HCT116 (cell line): ENCODE results near the gene MYO1B.

Source experiments
- EZH2 ChIP-seq: fragments of 200-600 bp; sonication (generic); IDR thresholded peaks from 2 replicates; pipeline ENCODE4 v1.6.1; 2017; ENCODE audit warnings: antibody characterized with exemption, mixed run types
- EZH2phosphoT487 ChIP-seq: fragments of 200-600 bp; IDR thresholded peaks from 2 replicates; pipeline ENCODE4 v1.6.1; 2018; ENCODE audit warnings: antibody characterized with exemption, borderline replicate concordance
- FOSL1 ChIP-seq: IDR thresholded peaks from 2 replicates; pipeline ENCODE4 v1.6.1; 2012; ENCODE audit warnings: low read depth
- POLR2A ChIP-seq: IDR thresholded peaks from 2 replicates; pipeline ENCODE4 v1.7.0; 2011; ENCODE audit warnings: borderline replicate concordance; ENCODE audit not compliant: insufficient read depth, insufficient read length; ENCODE audit errors: extremely low read depth
- POLR2AphosphoS5 ChIP-seq: IDR thresholded peaks from 2 replicates; pipeline ENCODE4 v1.6.1; 2011; ENCODE audit warnings: mild to moderate bottlenecking, low read depth, low read length, moderate library complexity
- SIN3A ChIP-seq: IDR thresholded peaks from 2 replicates; pipeline ENCODE4 v1.6.1; 2012; ENCODE audit warnings: low read depth
- YY1 ChIP-seq: IDR thresholded peaks from 2 replicates; pipeline ENCODE4 v1.6.1; 2011; ENCODE audit warnings: low read length, low read depth, moderate library complexity, mild to moderate bottlenecking; ENCODE audit not compliant: insufficient replicate concordance; ENCODE audit errors: extremely low read depth
- TF ChIP-seq, protein P1 (sequence below), 3 experiments: fragments of 200-600 bp in 1 of 3; sonication (generic) in 1 of 3; IDR thresholded peaks in 2 of 3; conservative IDR thresholded peaks in 1 of 3; 2 replicates each; pipeline ENCODE4 v1.5.1; 2012 to 2017; ENCODE audit warnings: low read depth in 2 of 3, low read length in 2 of 3, antibody characterized with exemption in 1 of 3, borderline replicate concordance in 1 of 3, control low read depth in 1 of 3, mild to moderate bottlenecking in 1 of 3, mixed read lengths in 1 of 3, mixed run types in 1 of 3, moderate library complexity in 1 of 3; ENCODE audit not compliant: insufficient read depth in 1 of 3
- TF ChIP-seq, protein P2 (sequence below): IDR thresholded peaks from 2 replicates; pipeline ENCODE4 v1.6.1; 2012; ENCODE audit warnings: low read depth
- TF ChIP-seq, protein P3 (sequence below): IDR thresholded peaks from 2 replicates; pipeline ENCODE4 v1.6.1; 2012

DNA sequence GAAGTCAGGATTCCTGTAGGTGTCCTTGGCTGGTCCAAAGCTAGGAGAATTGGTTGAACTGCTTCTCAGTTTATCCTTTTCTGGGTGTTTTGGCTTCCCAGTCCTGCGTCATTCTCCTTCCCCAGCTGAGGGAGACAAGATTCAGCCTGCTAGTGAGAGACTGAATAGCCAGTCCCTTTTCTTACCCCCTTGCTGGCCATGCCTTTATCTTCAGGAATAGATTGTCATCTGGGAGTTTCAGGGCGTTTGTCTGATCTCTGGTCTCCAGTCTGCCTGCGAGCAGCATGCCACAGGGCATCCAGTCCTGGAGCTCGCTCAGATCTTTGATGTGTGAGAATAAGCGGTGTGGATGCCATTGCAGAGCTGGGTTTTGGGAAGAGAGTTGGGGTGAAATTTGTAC is 5.8 kb downstream of the MYO1B start:
- TF ChIP-seq, protein P1, sequence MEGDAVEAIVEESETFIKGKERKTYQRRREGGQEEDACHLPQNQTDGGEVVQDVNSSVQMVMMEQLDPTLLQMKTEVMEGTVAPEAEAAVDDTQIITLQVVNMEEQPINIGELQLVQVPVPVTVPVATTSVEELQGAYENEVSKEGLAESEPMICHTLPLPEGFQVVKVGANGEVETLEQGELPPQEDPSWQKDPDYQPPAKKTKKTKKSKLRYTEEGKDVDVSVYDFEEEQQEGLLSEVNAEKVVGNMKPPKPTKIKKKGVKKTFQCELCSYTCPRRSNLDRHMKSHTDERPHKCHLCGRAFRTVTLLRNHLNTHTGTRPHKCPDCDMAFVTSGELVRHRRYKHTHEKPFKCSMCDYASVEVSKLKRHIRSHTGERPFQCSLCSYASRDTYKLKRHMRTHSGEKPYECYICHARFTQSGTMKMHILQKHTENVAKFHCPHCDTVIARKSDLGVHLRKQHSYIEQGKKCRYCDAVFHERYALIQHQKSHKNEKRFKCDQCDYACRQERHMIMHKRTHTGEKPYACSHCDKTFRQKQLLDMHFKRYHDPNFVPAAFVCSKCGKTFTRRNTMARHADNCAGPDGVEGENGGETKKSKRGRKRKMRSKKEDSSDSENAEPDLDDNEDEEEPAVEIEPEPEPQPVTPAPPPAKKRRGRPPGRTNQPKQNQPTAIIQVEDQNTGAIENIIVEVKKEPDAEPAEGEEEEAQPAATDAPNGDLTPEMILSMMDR (IDR thresholded peaks at IDR 0.05 in 2 of 3, conservative IDR thresholded peaks at IDR 0.05 in 1 of 3; ENCODE audit: borderline replicate concordance in 1 of 3, insufficient read depth in 1 of 3, low read depth in 2 of 3, low read length in 2 of 3) = no peak
- no peak for TF ChIP-seq POLR2A
- no peak for TF ChIP-seq POLR2AphosphoS5
- no peak for TF ChIP-seq SIN3A
- TF ChIP-seq, protein P2, sequence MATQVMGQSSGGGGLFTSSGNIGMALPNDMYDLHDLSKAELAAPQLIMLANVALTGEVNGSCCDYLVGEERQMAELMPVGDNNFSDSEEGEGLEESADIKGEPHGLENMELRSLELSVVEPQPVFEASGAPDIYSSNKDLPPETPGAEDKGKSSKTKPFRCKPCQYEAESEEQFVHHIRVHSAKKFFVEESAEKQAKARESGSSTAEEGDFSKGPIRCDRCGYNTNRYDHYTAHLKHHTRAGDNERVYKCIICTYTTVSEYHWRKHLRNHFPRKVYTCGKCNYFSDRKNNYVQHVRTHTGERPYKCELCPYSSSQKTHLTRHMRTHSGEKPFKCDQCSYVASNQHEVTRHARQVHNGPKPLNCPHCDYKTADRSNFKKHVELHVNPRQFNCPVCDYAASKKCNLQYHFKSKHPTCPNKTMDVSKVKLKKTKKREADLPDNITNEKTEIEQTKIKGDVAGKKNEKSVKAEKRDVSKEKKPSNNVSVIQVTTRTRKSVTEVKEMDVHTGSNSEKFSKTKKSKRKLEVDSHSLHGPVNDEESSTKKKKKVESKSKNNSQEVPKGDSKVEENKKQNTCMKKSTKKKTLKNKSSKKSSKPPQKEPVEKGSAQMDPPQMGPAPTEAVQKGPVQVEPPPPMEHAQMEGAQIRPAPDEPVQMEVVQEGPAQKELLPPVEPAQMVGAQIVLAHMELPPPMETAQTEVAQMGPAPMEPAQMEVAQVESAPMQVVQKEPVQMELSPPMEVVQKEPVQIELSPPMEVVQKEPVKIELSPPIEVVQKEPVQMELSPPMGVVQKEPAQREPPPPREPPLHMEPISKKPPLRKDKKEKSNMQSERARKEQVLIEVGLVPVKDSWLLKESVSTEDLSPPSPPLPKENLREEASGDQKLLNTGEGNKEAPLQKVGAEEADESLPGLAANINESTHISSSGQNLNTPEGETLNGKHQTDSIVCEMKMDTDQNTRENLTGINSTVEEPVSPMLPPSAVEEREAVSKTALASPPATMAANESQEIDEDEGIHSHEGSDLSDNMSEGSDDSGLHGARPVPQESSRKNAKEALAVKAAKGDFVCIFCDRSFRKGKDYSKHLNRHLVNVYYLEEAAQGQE = no peak
- TF ChIP-seq YY1 = no peak
- TF ChIP-seq, protein P3, sequence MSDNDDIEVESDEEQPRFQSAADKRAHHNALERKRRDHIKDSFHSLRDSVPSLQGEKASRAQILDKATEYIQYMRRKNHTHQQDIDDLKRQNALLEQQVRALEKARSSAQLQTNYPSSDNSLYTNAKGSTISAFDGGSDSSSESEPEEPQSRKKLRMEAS = no peak
- no peak for TF ChIP-seq FOSL1
- no peak for TF ChIP-seq EZH2
- TF ChIP-seq EZH2phosphoT487 = no peak
